Tibial nerve (tissue), 4 donors: ENCODE measurements around the gene CRAT.

Experiments used
- CTCF ChIP-seq, 5 experiments: fragments of 200-600 bp in 3 of 5; fragments of 450-650 bp in 2 of 5; sonication (generic) in 3 of 5; IDR thresholded peaks; one replicate each; pipeline ENCODE4 v1.5.1; 2016 to 2019; ENCODE audit warnings: antibody characterized with exemption in 5 of 5, mild to moderate bottlenecking in 3 of 5, moderate library complexity in 2 of 5
- EP300 ChIP-seq, 2 donors: sonication (generic); formaldehyde crosslinking; IDR thresholded peaks; one replicate each; pipeline ENCODE4 v1.6.1; 2017; ENCODE audit warnings: antibody characterized with exemption in 2 of 2, mild to moderate bottlenecking in 1 of 2
- POLR2A ChIP-seq, 2 donors: fragments of 450-650 bp; IDR thresholded peaks; one replicate each; pipeline ENCODE4 v1.6.1; 2017; ENCODE audit warnings: antibody characterized with exemption in 2 of 2, mild to moderate bottlenecking in 2 of 2, moderate library complexity in 2 of 2

GRCh38 chr9:129095170-129095667, 15.4 kb downstream of the CRAT start:
- no peak for TF ChIP-seq CTCF (IDR thresholded peaks at IDR 0.05)
- no peak for TF ChIP-seq EP300 (IDR thresholded peaks at IDR 0.05)
- no peak for TF ChIP-seq POLR2A (IDR thresholded peaks at IDR 0.05)
